Adrenal gland (tissue), 5 donors: Measurements from ENCODE around the gene PHF1.
"Not testable (repeated sequence)": the region's sequence is repeated elsewhere in the genome, so short reads cannot be mapped to it uniquely, and the experiment has no call there.

Experiments
- POLR2A ChIP-seq, 2 donors: fragments of 450-650 bp; IDR thresholded peaks; one replicate each; pipeline ENCODE4 v1.6.1; 2017; ENCODE audit warnings: antibody characterized with exemption in 2 of 2, mild to moderate bottlenecking in 2 of 2, moderate library complexity in 1 of 2
- TF ChIP-seq, protein P1 (sequence below), 6 experiments: fragments of 450-650 bp in 4 of 6; fragments of 200-600 bp in 2 of 6; sonication (generic) in 1 of 6; IDR thresholded peaks; 1 replicate in 5 of 6; 2 replicates in 1 of 6; pipeline versions ENCODE4 v1.5.1 to v1.8.0; 2016 to 2021; ENCODE audit warnings: antibody characterized with exemption in 6 of 6, mild to moderate bottlenecking in 2 of 6, moderate library complexity in 1 of 6
- donor health status: DM: no; HTN: no; CAD: no.

- TF ChIP-seq, protein P1, sequence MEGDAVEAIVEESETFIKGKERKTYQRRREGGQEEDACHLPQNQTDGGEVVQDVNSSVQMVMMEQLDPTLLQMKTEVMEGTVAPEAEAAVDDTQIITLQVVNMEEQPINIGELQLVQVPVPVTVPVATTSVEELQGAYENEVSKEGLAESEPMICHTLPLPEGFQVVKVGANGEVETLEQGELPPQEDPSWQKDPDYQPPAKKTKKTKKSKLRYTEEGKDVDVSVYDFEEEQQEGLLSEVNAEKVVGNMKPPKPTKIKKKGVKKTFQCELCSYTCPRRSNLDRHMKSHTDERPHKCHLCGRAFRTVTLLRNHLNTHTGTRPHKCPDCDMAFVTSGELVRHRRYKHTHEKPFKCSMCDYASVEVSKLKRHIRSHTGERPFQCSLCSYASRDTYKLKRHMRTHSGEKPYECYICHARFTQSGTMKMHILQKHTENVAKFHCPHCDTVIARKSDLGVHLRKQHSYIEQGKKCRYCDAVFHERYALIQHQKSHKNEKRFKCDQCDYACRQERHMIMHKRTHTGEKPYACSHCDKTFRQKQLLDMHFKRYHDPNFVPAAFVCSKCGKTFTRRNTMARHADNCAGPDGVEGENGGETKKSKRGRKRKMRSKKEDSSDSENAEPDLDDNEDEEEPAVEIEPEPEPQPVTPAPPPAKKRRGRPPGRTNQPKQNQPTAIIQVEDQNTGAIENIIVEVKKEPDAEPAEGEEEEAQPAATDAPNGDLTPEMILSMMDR (IDR thresholded peaks at IDR 0.05): not testable (repeated sequence)
- not testable (repeated sequence) for TF ChIP-seq POLR2A (IDR thresholded peaks at IDR 0.05)
Observed at GRCh38 chr6:33363486-33363885, 47.3 kb upstream of the PHF1 start.
